ENCODE measurements around the gene C6. TPM values are rescaled to one million over a fixed set of nuclear protein-coding genes. Genes with fewer than 3 reads are reported as not detected.

C6 gene
- total RNA-seq, 3 donors from 2014 or later = 1.2 to 113 (median 8.5) TPM

DNA sequence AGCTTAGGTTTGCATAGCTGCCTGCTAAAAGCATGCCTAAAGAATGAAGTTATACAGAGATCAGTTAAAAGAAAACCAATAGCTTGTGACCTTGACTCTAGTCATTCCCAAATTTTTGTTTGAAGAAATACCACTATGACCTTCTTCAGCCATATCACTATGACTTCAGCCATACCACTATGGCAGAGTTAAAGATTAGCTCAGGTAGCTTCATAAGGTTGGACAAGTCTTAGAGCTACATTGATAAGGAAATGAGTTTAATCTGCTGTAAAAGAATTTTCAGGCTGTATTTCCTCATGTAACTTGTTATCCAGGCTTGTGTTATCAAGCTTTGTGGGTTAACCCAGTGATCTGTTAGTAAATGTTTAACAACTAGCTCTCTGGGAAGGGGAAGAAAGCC lies 30.7 kb downstream of the C6 start:
- TF ChIP-seq POLR2A (IDR thresholded peaks at IDR 0.05) = no peak
- TF ChIP-seq POLR2AphosphoS5 (IDR thresholded peaks at IDR 0.05) = no peak
- TF ChIP-seq, protein P1, sequence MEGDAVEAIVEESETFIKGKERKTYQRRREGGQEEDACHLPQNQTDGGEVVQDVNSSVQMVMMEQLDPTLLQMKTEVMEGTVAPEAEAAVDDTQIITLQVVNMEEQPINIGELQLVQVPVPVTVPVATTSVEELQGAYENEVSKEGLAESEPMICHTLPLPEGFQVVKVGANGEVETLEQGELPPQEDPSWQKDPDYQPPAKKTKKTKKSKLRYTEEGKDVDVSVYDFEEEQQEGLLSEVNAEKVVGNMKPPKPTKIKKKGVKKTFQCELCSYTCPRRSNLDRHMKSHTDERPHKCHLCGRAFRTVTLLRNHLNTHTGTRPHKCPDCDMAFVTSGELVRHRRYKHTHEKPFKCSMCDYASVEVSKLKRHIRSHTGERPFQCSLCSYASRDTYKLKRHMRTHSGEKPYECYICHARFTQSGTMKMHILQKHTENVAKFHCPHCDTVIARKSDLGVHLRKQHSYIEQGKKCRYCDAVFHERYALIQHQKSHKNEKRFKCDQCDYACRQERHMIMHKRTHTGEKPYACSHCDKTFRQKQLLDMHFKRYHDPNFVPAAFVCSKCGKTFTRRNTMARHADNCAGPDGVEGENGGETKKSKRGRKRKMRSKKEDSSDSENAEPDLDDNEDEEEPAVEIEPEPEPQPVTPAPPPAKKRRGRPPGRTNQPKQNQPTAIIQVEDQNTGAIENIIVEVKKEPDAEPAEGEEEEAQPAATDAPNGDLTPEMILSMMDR (IDR thresholded peaks at IDR 0.05) = no peak
- DNase-seq (ENCODE audit: low spot score in 2 of 2) = no peak

DNA sequence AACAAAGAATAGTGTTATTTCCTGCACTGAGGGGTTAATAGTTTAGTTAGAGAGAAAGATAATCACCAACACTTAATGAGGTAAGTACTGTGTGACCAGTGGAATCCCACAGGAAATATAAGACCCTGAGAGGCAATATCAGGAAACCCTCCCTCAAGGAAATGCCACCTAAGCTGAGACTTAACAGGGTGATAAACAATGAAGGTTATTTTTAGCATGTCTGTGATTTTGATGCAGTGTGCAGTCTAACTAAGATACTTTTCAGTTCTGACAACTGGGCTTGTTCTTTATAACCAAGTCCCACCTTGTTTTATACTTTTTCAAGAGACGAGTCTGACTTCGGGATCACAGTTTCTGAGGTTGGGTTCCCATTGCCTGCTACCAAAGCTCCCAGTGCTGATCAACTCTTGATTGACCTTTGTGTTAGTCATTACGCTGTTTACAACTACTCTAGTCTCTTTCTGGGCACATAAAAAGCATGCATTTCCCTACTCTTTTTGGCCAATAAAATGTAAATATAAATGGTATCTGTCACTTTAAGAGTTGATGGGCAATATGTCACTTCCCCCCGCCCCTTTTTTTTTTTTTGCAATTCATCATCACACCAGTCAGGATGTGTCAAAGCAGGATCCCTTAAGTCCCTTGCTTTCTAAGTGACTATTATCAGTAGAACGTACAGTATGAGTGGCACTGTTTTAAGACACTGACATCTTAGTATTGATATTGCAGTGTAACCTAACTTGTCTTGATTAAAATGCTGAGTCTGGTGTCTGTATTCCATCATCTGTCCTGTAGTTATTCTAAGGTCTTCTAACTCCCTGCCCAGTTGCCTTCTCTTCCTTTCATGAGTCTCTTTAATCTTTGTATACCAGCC lies 31.4 kb downstream of the C6 start:
- Histone ChIP-seq H3K4me3 (no peak overlapping the region), H3K9me3 (no peaks in the 10 kb centered on the region), H3K36me3 (no peaks in the 10 kb centered on the region), H3K27me3 (no peaks in the 10 kb centered on the region), H3K27ac (no peak overlapping the region), H3K4me1 (no peaks in the 10 kb centered on the region)
- intact Hi-C loops (cut with DNase I; ENCODE audit: low total_unique reads) = no loop called here
- TF ChIP-seq, protein P1 (IDR thresholded peaks at IDR 0.05) = no peak
- TF ChIP-seq POLR2A (IDR thresholded peaks at IDR 0.05) (no peak), POLR2AphosphoS5 (IDR thresholded peaks at IDR 0.05) (no peak)
- no peak for DNase-seq (ENCODE audit: low spot score in 2 of 2)

More for the DNA sequence above, 30.7 kb downstream of the C6 start:
- Histone ChIP-seq H3K4me3 (no peak overlapping the region), H3K9me3 (no peaks in the 10 kb centered on the region), H3K27ac (no peak overlapping the region), H3K4me1 (no peaks in the 10 kb centered on the region), H3K27me3 (no peaks in the 10 kb centered on the region), H3K36me3 (no peaks in the 10 kb centered on the region)
- intact Hi-C loops (cut with DNase I; ENCODE audit: low total_unique reads) = no loop called here

DNA sequence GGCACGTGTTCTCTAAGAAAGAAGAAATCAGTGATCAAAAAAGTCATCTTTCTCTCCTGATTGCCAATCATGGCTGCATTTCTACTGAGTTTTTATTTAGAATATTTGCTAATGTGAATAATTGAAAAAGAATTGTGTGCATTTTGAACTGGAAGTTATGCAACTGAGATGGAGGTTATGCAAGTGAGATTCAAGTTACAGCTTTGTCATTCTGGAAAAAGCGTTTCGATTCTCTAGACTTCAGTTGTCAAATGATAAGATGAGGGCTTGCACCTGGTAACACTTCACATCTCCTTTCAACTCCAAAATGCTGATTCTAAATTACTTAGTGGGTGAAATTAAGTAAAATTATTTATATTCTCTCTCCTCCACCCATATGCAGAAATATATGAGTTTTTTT lies 36.4 kb downstream of the C6 start:
- Histone ChIP-seq H3K36me3 (no peaks in the 10 kb centered on the region), H3K9me3 (no peaks in the 10 kb centered on the region), H3K4me1 (no peaks in the 10 kb centered on the region), H3K4me3 (no peak overlapping the region), H3K27me3 (no peaks in the 10 kb centered on the region), H3K27ac (no peak overlapping the region)
- TF ChIP-seq, protein P1 (IDR thresholded peaks at IDR 0.05) = no peak
- no peak for DNase-seq (ENCODE audit: low spot score in 2 of 2)
- intact Hi-C loops (cut with DNase I; ENCODE audit: low total_unique reads) = no loop called here

DNA sequence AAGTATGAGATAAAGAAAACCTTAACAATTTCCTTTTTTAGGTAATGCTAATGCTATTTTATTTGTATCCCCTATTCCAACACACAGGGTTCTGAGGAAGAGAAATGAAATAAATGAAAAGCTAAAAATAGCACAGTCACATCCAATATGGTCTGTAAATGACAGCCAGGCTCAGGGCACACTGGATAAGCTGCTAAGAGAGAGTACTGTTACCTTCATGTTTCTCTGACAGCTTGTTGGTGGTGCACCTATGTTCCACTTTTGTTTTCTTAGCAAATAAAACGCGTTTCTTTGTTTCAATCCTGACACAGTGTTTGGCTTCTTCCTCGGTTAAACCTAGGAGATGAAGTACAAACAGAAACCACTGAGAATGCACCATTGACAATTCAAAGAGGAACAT lies 41.3 kb downstream of the C6 start:
- intact Hi-C loops (cut with DNase I; ENCODE audit: low total_unique reads) = no loop called here
- Histone ChIP-seq H3K27ac (no peak overlapping the region), H3K9me3 (no peaks in the 10 kb centered on the region), H3K36me3 (no peaks in the 10 kb centered on the region), H3K27me3 (no peaks in the 10 kb centered on the region), H3K4me3 (no peak overlapping the region), H3K4me1 (no peaks in the 10 kb centered on the region)
- no peak for DNase-seq (ENCODE audit: low spot score in 2 of 2)
- TF ChIP-seq POLR2A (IDR thresholded peaks at IDR 0.05) = no peak
- no peak for TF ChIP-seq POLR2AphosphoS5 (IDR thresholded peaks at IDR 0.05)
- TF ChIP-seq, protein P1 (IDR thresholded peaks at IDR 0.05) = no peak

DNA sequence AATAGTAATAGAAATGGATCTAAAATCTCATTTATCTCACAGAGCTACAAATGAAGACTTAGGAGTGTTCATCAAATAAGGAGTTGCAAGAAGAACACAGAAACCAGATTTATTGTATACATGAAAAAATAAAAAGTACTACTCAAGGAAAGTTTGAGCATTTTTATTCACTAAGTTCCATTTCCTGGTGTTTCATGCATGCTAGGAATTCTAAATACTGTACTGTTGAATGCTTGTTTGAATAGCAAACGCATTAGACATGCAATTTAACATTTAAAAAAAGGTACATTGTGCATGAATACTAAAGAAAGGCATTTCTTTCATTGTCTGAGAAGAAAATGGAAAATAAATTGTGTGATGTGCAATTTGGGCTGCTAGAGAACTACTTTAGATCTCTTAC lies 52.1 kb downstream of the C6 start:
- H3K4me1 ChIP-seq = no peaks in the 10 kb centered on the region
- TF ChIP-seq POLR2AphosphoS5 (IDR thresholded peaks at IDR 0.05) (no peak), POLR2A (IDR thresholded peaks at IDR 0.05) (no peak)
- TF ChIP-seq, protein P1 (IDR thresholded peaks at IDR 0.05) = no peak
- H3K27ac ChIP-seq = no peak overlapping the region
- no peaks in the 10 kb centered on the region for H3K27me3 ChIP-seq
- H3K4me3 ChIP-seq = no peak overlapping the region
- intact Hi-C loops (cut with DNase I; ENCODE audit: low total_unique reads) = no loop called here
- no peak for DNase-seq (ENCODE audit: low spot score in 2 of 2)
- H3K9me3 ChIP-seq = no peaks in the 10 kb centered on the region
- H3K36me3 ChIP-seq = no peaks in the 10 kb centered on the region
